Uterus (tissue), 2 donors: ENCODE data around the gene DYNLL1.

Experiments
- POLR2A ChIP-seq, 2 donors: fragments of 450-650 bp; IDR thresholded peaks; one replicate each; pipeline ENCODE4 v1.6.1; 2016; ENCODE audit warnings: antibody characterized with exemption in 2 of 2, mild to moderate bottlenecking in 1 of 2, moderate library complexity in 1 of 2
- TF ChIP-seq, protein P1 (sequence below), 4 experiments: fragments of 200-600 bp in 2 of 4; fragments of 450-650 bp in 2 of 4; sonication (generic) in 2 of 4; IDR thresholded peaks; one replicate each; pipeline ENCODE4 v1.5.1; 2016 to 2019; ENCODE audit warnings: antibody characterized with exemption in 4 of 4, mild to moderate bottlenecking in 2 of 4, moderate library complexity in 1 of 4

DNA sequence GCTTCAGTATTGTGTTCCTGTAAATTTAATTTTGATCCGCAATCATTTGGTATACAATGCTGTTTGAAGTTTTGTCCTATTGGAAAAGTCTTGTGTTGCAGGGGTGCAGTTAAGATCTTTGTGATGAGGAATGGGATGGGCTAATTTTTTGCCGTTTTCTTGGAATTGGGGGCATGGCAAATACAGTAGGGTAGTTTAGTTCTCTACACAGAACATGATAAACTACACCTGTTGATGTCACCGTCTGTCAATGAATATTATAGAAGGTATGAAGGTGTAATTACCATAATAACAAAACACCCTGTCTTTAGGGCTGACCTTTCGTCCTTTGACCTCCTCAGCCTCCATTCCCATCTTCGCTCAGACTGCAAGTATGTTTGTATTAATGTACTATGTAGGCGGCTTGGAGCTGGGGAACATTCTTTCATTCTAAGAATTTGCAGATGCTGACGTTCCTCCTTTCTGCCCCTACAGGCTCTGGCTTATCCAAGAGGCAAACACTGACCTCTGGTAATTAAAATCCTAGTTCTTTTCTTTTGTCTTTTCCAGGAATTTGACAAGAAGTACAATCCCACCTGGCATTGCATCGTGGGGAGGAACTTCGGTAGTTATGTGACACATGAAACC, 1.7 kb downstream of the DYNLL1 start:
- TF ChIP-seq, protein P1, sequence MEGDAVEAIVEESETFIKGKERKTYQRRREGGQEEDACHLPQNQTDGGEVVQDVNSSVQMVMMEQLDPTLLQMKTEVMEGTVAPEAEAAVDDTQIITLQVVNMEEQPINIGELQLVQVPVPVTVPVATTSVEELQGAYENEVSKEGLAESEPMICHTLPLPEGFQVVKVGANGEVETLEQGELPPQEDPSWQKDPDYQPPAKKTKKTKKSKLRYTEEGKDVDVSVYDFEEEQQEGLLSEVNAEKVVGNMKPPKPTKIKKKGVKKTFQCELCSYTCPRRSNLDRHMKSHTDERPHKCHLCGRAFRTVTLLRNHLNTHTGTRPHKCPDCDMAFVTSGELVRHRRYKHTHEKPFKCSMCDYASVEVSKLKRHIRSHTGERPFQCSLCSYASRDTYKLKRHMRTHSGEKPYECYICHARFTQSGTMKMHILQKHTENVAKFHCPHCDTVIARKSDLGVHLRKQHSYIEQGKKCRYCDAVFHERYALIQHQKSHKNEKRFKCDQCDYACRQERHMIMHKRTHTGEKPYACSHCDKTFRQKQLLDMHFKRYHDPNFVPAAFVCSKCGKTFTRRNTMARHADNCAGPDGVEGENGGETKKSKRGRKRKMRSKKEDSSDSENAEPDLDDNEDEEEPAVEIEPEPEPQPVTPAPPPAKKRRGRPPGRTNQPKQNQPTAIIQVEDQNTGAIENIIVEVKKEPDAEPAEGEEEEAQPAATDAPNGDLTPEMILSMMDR (IDR thresholded peaks at IDR 0.05), result no peak
- TF ChIP-seq POLR2A (IDR thresholded peaks at IDR 0.05), result no peak
